Measurements from ENCODE around the gene COL16A1. TPM values are rescaled to one million over a fixed set of nuclear protein-coding genes. Genes with fewer than 3 reads are reported as not detected.

COL16A1 gene
- total and polyA plus RNA-seq, 4 donors = 0.43 to 3.8 (median 2.3) TPM

DNA sequence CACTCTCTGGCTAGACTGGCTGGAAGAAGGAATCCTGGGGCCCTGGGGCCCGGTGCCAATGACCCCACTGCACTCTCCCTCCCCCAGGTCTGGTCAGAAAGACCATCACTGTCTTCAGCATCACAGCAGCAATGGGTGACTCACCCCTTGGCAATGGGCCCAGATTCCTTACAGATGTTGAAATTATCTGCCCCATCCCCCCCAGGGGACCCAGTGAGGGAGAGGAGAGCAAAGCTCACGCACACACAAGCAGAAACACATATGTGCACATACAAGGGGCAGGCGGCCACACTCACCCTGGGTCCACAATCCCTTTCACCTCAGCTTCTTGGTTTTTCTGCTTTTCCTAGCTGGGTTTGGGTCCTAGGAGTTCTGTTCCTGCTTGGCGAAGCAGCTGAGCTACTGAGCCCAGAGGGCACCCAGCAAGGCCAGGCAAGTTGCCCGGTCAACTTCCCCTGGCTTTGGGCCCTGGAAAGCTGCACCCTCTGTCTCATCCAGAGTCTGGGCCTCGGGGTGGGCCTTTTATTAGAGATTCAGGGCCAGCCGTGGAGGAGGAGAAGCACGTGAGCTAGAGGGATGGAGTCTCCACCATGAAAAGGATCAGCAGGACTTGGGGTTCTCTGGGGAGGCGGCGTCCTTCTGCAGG lies 2.6 kb downstream of the COL16A1 start (continued):
- TF ChIP-seq GABPA (IDR thresholded peaks at IDR 0.05 in 1 of 2, conservative IDR thresholded peaks at IDR 0.05 in 1 of 2) (no peak), JUND (IDR thresholded peaks at IDR 0.05) (peak; percentile 100), TAF1 (conservative IDR thresholded peaks at IDR 0.05) (no peak), NR2F2 (IDR thresholded peaks at IDR 0.05) (peak; percentile 72), RAD21 (IDR thresholded peaks at IDR 0.05) (no peak), FOXA2 (IDR thresholded peaks at IDR 0.05) (no peak), RXRA (IDR thresholded peaks at IDR 0.05) (peak; percentile 54 to 72)
- TF ChIP-seq, protein P1, sequence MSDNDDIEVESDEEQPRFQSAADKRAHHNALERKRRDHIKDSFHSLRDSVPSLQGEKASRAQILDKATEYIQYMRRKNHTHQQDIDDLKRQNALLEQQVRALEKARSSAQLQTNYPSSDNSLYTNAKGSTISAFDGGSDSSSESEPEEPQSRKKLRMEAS (IDR thresholded peaks at IDR 0.05) = no peak
- TF ChIP-seq, protein P2, sequence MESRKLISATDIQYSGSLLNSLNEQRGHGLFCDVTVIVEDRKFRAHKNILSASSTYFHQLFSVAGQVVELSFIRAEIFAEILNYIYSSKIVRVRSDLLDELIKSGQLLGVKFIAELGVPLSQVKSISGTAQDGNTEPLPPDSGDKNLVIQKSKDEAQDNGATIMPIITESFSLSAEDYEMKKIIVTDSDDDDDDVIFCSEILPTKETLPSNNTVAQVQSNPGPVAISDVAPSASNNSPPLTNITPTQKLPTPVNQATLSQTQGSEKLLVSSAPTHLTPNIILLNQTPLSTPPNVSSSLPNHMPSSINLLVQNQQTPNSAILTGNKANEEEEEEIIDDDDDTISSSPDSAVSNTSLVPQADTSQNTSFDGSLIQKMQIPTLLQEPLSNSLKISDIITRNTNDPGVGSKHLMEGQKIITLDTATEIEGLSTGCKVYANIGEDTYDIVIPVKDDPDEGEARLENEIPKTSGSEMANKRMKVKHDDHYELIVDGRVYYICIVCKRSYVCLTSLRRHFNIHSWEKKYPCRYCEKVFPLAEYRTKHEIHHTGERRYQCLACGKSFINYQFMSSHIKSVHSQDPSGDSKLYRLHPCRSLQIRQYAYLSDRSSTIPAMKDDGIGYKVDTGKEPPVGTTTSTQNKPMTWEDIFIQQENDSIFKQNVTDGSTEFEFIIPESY (IDR thresholded peaks at IDR 0.05) = no peak
- TF ChIP-seq, protein P3, sequence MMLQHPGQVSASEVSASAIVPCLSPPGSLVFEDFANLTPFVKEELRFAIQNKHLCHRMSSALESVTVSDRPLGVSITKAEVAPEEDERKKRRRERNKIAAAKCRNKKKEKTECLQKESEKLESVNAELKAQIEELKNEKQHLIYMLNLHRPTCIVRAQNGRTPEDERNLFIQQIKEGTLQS (IDR thresholded peaks at IDR 0.05) = peak; percentile 98

DNA sequence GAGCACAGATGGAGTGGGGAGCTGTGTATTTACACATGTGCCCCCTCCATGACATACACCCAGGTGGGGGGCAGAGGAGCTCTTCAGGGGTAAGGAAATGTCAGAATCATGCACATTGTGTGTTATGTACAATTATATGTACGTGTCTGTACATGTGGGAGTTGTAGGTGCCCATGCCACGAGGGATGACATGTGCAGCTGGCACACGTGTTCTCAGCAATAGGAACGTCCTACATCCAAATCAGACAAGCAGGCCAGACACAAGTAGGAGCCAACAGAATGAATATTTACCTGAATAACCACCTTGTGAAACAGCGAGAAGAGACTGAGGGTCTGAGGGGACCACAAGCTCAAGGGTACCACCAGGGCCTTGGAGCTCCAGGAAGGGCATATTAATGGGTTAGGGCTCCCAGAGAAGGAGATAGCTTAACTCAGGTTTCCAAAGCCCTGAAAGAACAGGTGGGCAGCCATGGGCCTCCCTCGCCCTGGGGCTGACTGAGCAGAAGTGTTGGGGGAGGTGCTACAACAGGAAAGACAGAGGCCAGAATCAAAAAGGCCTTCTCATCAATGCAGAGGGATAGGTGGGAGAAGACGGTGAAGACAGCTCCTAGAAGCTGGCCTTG lies 3.2 kb downstream of the COL16A1 start:
- H3K4me1 ChIP-seq (ENCODE audit: control insufficient read depth in 4 of 4, insufficient read depth in 4 of 4, low read length in 3 of 4) = peaks cover 11 to 20% (median 14%) of the 10 kb centered on the region in 4 donors
- no peak for DNase-seq (ENCODE audit: low spot score)
- H3K9ac ChIP-seq (ENCODE audit: low read depth in 1 of 2, low read length in 2 of 2) = no peak overlapping the region
- no peaks in the 10 kb centered on the region for H3K9me3 ChIP-seq (ENCODE audit: control insufficient read depth in 4 of 4, low read length in 3 of 4)
- TF ChIP-seq GABPA (IDR thresholded peaks at IDR 0.05 in 1 of 2, conservative IDR thresholded peaks at IDR 0.05 in 1 of 2) (no peak), RAD21 (IDR thresholded peaks at IDR 0.05) (no peak), FOXA2 (IDR thresholded peaks at IDR 0.05) (no peak), JUND (IDR thresholded peaks at IDR 0.05) (no peak), FOXA1 (IDR thresholded peaks at IDR 0.05) (no peak), RXRA (IDR thresholded peaks at IDR 0.05) (no peak), HNF4G (IDR thresholded peaks at IDR 0.05) (no peak), SP1 (IDR thresholded peaks at IDR 0.05) (no peak), TAF1 (conservative IDR thresholded peaks at IDR 0.05) (no peak), EGR1 (IDR thresholded peaks at IDR 0.05; ENCODE audit: low read depth in 2 of 2) (no peak), NR2F2 (IDR thresholded peaks at IDR 0.05) (no peak), HNF4A (conservative IDR thresholded peaks at IDR 0.05) (no peak), YY1 (IDR thresholded peaks at IDR 0.05) (no peak)
- TF ChIP-seq, protein P3 (IDR thresholded peaks at IDR 0.05) = no peak
- TF ChIP-seq, protein P2 (IDR thresholded peaks at IDR 0.05) = no peak
- TF ChIP-seq, protein P4, sequence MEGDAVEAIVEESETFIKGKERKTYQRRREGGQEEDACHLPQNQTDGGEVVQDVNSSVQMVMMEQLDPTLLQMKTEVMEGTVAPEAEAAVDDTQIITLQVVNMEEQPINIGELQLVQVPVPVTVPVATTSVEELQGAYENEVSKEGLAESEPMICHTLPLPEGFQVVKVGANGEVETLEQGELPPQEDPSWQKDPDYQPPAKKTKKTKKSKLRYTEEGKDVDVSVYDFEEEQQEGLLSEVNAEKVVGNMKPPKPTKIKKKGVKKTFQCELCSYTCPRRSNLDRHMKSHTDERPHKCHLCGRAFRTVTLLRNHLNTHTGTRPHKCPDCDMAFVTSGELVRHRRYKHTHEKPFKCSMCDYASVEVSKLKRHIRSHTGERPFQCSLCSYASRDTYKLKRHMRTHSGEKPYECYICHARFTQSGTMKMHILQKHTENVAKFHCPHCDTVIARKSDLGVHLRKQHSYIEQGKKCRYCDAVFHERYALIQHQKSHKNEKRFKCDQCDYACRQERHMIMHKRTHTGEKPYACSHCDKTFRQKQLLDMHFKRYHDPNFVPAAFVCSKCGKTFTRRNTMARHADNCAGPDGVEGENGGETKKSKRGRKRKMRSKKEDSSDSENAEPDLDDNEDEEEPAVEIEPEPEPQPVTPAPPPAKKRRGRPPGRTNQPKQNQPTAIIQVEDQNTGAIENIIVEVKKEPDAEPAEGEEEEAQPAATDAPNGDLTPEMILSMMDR (IDR thresholded peaks at IDR 0.05; ENCODE audit: low read depth, low read length, missing input control) = no peak
- TF ChIP-seq, protein P5, sequence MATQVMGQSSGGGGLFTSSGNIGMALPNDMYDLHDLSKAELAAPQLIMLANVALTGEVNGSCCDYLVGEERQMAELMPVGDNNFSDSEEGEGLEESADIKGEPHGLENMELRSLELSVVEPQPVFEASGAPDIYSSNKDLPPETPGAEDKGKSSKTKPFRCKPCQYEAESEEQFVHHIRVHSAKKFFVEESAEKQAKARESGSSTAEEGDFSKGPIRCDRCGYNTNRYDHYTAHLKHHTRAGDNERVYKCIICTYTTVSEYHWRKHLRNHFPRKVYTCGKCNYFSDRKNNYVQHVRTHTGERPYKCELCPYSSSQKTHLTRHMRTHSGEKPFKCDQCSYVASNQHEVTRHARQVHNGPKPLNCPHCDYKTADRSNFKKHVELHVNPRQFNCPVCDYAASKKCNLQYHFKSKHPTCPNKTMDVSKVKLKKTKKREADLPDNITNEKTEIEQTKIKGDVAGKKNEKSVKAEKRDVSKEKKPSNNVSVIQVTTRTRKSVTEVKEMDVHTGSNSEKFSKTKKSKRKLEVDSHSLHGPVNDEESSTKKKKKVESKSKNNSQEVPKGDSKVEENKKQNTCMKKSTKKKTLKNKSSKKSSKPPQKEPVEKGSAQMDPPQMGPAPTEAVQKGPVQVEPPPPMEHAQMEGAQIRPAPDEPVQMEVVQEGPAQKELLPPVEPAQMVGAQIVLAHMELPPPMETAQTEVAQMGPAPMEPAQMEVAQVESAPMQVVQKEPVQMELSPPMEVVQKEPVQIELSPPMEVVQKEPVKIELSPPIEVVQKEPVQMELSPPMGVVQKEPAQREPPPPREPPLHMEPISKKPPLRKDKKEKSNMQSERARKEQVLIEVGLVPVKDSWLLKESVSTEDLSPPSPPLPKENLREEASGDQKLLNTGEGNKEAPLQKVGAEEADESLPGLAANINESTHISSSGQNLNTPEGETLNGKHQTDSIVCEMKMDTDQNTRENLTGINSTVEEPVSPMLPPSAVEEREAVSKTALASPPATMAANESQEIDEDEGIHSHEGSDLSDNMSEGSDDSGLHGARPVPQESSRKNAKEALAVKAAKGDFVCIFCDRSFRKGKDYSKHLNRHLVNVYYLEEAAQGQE (IDR thresholded peaks at IDR 0.05) = no peak
- TF ChIP-seq, protein P1 (IDR thresholded peaks at IDR 0.05) = no peak
- H3K36me3 ChIP-seq (ENCODE audit: control insufficient read depth in 4 of 4, insufficient read depth in 3 of 4, low read depth in 1 of 4, low read length in 3 of 4) = no peaks in the 10 kb centered on the region
- H3K4me3 ChIP-seq (ENCODE audit: low read depth in 1 of 3, low read length in 3 of 3) = no peak overlapping the region
- 83% methylated on average over 7 of the region's 7 CpGs for WGBS
- H3K27me3 ChIP-seq (ENCODE audit: control insufficient read depth in 4 of 4, insufficient read depth in 4 of 4, low read length in 3 of 4) = peaks cover 0 to 3% (median 0%) of the 10 kb centered on the region in 4 donors
- no peak overlapping the region for H3K27ac ChIP-seq (ENCODE audit: low read depth in 1 of 2, low read length in 2 of 2)

Measured in liver (tissue), 9 donors.